ENCODE measurements around the gene DIAPH2.

DNA sequence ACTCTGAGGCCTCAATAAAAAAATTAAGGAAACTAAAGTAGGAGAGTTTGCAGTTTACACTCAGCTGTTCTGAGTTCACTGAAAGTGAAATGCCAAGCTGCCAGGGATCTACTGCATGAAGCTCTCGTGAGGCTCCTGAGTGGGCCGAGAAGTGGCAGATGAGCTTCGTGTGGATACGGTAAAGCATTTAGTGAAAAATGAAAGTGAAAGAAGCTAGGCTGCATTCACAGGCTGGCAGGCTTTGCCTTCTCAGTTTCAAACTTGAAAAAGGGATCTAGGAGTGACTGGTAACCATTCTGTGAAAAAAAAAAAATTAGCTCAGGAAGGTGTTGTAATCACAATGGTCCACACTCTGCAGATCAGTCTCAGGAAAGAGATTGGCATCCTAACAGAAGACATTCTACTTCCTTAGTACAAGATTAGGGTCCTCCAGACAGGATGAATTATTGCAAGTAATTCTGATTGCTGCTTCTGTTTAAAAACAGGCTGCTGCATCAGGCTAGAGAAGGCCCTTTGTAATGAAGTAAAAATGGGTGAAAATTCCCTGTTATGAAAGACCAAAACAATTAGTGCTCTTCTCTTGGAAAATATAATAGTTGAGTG lies 879.0 kb downstream of the DIAPH2 start:
- TF ChIP-seq, protein P1, sequence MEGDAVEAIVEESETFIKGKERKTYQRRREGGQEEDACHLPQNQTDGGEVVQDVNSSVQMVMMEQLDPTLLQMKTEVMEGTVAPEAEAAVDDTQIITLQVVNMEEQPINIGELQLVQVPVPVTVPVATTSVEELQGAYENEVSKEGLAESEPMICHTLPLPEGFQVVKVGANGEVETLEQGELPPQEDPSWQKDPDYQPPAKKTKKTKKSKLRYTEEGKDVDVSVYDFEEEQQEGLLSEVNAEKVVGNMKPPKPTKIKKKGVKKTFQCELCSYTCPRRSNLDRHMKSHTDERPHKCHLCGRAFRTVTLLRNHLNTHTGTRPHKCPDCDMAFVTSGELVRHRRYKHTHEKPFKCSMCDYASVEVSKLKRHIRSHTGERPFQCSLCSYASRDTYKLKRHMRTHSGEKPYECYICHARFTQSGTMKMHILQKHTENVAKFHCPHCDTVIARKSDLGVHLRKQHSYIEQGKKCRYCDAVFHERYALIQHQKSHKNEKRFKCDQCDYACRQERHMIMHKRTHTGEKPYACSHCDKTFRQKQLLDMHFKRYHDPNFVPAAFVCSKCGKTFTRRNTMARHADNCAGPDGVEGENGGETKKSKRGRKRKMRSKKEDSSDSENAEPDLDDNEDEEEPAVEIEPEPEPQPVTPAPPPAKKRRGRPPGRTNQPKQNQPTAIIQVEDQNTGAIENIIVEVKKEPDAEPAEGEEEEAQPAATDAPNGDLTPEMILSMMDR (IDR thresholded peaks at IDR 0.05; ENCODE audit: low read depth, low read length), result no peak
- no peak for TF ChIP-seq POLR2A (IDR thresholded peaks at IDR 0.05; ENCODE audit: extremely low read depth, insufficient read length)
- TF ChIP-seq, protein P2, sequence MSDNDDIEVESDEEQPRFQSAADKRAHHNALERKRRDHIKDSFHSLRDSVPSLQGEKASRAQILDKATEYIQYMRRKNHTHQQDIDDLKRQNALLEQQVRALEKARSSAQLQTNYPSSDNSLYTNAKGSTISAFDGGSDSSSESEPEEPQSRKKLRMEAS (IDR thresholded peaks at IDR 0.05; ENCODE audit: low read depth, low read length), result no peak

All from NB4 (cell line).